ENCODE results near the gene ZNF169.
"Not testable (repeated sequence)": the region's sequence is repeated elsewhere in the genome, so short reads cannot be mapped to it uniquely, and the experiment has no call there.

ZNF169 gene

GRCh38 chr9:94286116-94286515 is 27.0 kb downstream of the ZNF169 start:
- in situ Hi-C loops (cut with MboI; ENCODE audit: low sequenced_read_pairs): no loop called here

- in situ Hi-C loops (cut with MboI; ENCODE audit: low sequenced_read_pairs): no loop called here
Measured at GRCh38 chr9:94287877-94288513, 28.9 kb downstream of the ZNF169 start.

- in situ Hi-C loops (cut with MboI; ENCODE audit: low sequenced_read_pairs): no loop called here
Measured at GRCh38 chr9:94289691-94290090, 30.6 kb downstream of the ZNF169 start.

- in situ Hi-C loops (cut with MboI; ENCODE audit: low sequenced_read_pairs): no loop called here
Measured at GRCh38 chr9:94298949-94299599, 40.0 kb downstream of the ZNF169 start.

GRCh38 chr9:94300470-94301301 is 41.6 kb downstream of the ZNF169 start:
- in situ Hi-C loops (cut with MboI; ENCODE audit: low sequenced_read_pairs): no loop called here

GRCh38 chr9:94301583-94301982 is 42.5 kb downstream of the ZNF169 start:
- in situ Hi-C loops (cut with MboI; ENCODE audit: low sequenced_read_pairs): no loop called here

GRCh38 chr9:94302426-94302825 is 43.3 kb downstream of the ZNF169 start:
- in situ Hi-C loops (cut with MboI; ENCODE audit: low sequenced_read_pairs): no loop called here

GRCh38 chr9:94303321-94303720 is 44.2 kb downstream of the ZNF169 start:
- in situ Hi-C loops (cut with MboI; ENCODE audit: low sequenced_read_pairs): no loop called here

- in situ Hi-C loops (cut with MboI; ENCODE audit: low sequenced_read_pairs): not testable (repeated sequence)
Measured at GRCh38 chr9:94315034-94315984, 56.2 kb downstream of the ZNF169 start.

GRCh38 chr9:94316236-94316635 is 57.1 kb downstream of the ZNF169 start:
- in situ Hi-C loops (cut with MboI; ENCODE audit: low sequenced_read_pairs): not testable (repeated sequence)

GRCh38 chr9:94317949-94318657 is 59.0 kb downstream of the ZNF169 start:
- in situ Hi-C loops (cut with MboI; ENCODE audit: low sequenced_read_pairs): not testable (repeated sequence)

GRCh38 chr9:94322342-94322940 is 63.3 kb downstream of the ZNF169 start:
- in situ Hi-C loops (cut with MboI; ENCODE audit: low sequenced_read_pairs): not testable (repeated sequence)

GRCh38 chr9:94323153-94323798 is 64.2 kb downstream of the ZNF169 start:
- in situ Hi-C loops (cut with MboI; ENCODE audit: low sequenced_read_pairs): not testable (repeated sequence)

- in situ Hi-C loops (cut with MboI; ENCODE audit: low sequenced_read_pairs): not testable (repeated sequence)
Measured at GRCh38 chr9:94325583-94325982, 66.5 kb downstream of the ZNF169 start.

- in situ Hi-C loops (cut with MboI; ENCODE audit: low sequenced_read_pairs): not testable (repeated sequence)
Measured at GRCh38 chr9:94328544-94328943, 69.4 kb downstream of the ZNF169 start, which contains the start of gene NUTM2F. NUTM2F (minus strand) TSS chr9:94328644; CDS start chr9:94328623, 21 bp downstream.

- in situ Hi-C loops (cut with MboI; ENCODE audit: low sequenced_read_pairs): not testable (repeated sequence)
Measured at GRCh38 chr9:94336445-94336844, 77.3 kb downstream of the ZNF169 start.

GRCh38 chr9:94338723-94339122 is 79.6 kb downstream of the ZNF169 start:
- in situ Hi-C loops (cut with MboI; ENCODE audit: low sequenced_read_pairs): not testable (repeated sequence)

- in situ Hi-C loops (cut with MboI; ENCODE audit: low sequenced_read_pairs): not testable (repeated sequence)
Measured at GRCh38 chr9:94339657-94340056, 80.6 kb downstream of the ZNF169 start.

- in situ Hi-C loops (cut with MboI; ENCODE audit: low sequenced_read_pairs): not testable (repeated sequence)
Measured at GRCh38 chr9:94340750-94341149, 81.7 kb downstream of the ZNF169 start.

All from hTERT RPE-1 (cell line).